HG02973 (cell line): ENCODE results near the gene ALOX5.
"Not testable (repeated sequence)": the region's sequence is repeated elsewhere in the genome, so short reads cannot be mapped to it uniquely, and the experiment has no call there.

ENCODE experiments used
- ATAC-seq: cut with Tn5 transposase; IDR thresholded peaks from one replicate; pipeline ENCODE4 v1.9.1; 2021; ENCODE audit warnings: moderate library complexity; ENCODE audit not compliant: unreplicated experiment

The ALOX5 gene

GRCh38 chr10:45403151-45403550 lies 29.1 kb downstream of the ALOX5 start:
- no peak for ATAC-seq

GRCh38 chr10:45404087-45404769 lies 30.2 kb downstream of the ALOX5 start:
- ATAC-seq = no peak

- ATAC-seq = no peak
Measured at GRCh38 chr10:45404770-45405120, 30.7 kb downstream of the ALOX5 start.

- no peak for ATAC-seq
Measured at GRCh38 chr10:45407542-45407941, 33.5 kb downstream of the ALOX5 start.

GRCh38 chr10:45408421-45409319 lies 34.7 kb downstream of the ALOX5 start:
- ATAC-seq = no peak

- ATAC-seq = not testable (repeated sequence)
Measured at GRCh38 chr10:45409347-45409746, 35.3 kb downstream of the ALOX5 start.

GRCh38 chr10:45409782-45410181 lies 35.8 kb downstream of the ALOX5 start:
- no peak for ATAC-seq

GRCh38 chr10:45410489-45410806 lies 36.4 kb downstream of the ALOX5 start:
- ATAC-seq = no peak

GRCh38 chr10:45410807-45411606 lies 37.0 kb downstream of the ALOX5 start:
- ATAC-seq = no peak

- no peak for ATAC-seq
Measured at GRCh38 chr10:45411607-45411940, 37.6 kb downstream of the ALOX5 start.

- ATAC-seq = not testable (repeated sequence)
Measured at GRCh38 chr10:45415062-45415461, 41.0 kb downstream of the ALOX5 start.

GRCh38 chr10:45416603-45417002 lies 42.6 kb downstream of the ALOX5 start:
- no peak for ATAC-seq

- ATAC-seq = no peak
Measured at GRCh38 chr10:45417746-45418145, 43.7 kb downstream of the ALOX5 start.

GRCh38 chr10:45418417-45418848 lies 44.4 kb downstream of the ALOX5 start:
- ATAC-seq = no peak

GRCh38 chr10:45418849-45419675 lies 45.0 kb downstream of the ALOX5 start:
- ATAC-seq = peak; percentile 40

GRCh38 chr10:45419676-45420025 lies 45.6 kb downstream of the ALOX5 start:
- ATAC-seq = no peak

GRCh38 chr10:45420453-45421192 lies 46.6 kb downstream of the ALOX5 start:
- peak; percentile 52 for ATAC-seq

- ATAC-seq = no peak
Measured at GRCh38 chr10:45421221-45422097, 47.4 kb downstream of the ALOX5 start.

- no peak for ATAC-seq
Measured at GRCh38 chr10:45422207-45422865, 48.3 kb downstream of the ALOX5 start.
